Raji (cell line): ENCODE measurements around the gene MYD88.

Experiments used
- POLR2A ChIP-seq: IDR thresholded peaks from 2 replicates; pipeline ENCODE4 v1.6.1; 2011; ENCODE audit warnings: low read depth, low read length, control low read depth; ENCODE audit not compliant: insufficient read depth

The MYD88 gene

GRCh38 chr3:38142959-38143358 lies 4.5 kb downstream of the MYD88 start:
- TF ChIP-seq POLR2A, result no peak

- no peak for TF ChIP-seq POLR2A
Measured at GRCh38 chr3:38143511-38143910, 5.0 kb downstream of the MYD88 start.

- no peak for TF ChIP-seq POLR2A
Measured at GRCh38 chr3:38146504-38146903, 8.0 kb downstream of the MYD88 start.

- TF ChIP-seq POLR2A, result no peak
Measured at GRCh38 chr3:38147421-38147820, 9.0 kb downstream of the MYD88 start.

- no peak for TF ChIP-seq POLR2A
Measured at GRCh38 chr3:38148311-38148882, 9.9 kb downstream of the MYD88 start.

- no peak for TF ChIP-seq POLR2A
Measured at GRCh38 chr3:38149708-38150107, 11.2 kb downstream of the MYD88 start.

GRCh38 chr3:38150780-38151528 lies 12.5 kb downstream of the MYD88 start:
- no peak for TF ChIP-seq POLR2A

GRCh38 chr3:38151667-38152265 lies 13.3 kb downstream of the MYD88 start:
- no peak for TF ChIP-seq POLR2A

- TF ChIP-seq POLR2A, result no peak
Measured at GRCh38 chr3:38152609-38153008, 14.1 kb downstream of the MYD88 start.

GRCh38 chr3:38153221-38153620 lies 14.8 kb downstream of the MYD88 start:
- no peak for TF ChIP-seq POLR2A

GRCh38 chr3:38154033-38154494 lies 15.6 kb downstream of the MYD88 start:
- TF ChIP-seq POLR2A, result no peak

GRCh38 chr3:38154625-38155255 lies 16.3 kb downstream of the MYD88 start:
- no peak for TF ChIP-seq POLR2A

GRCh38 chr3:38155825-38156224 lies 17.4 kb downstream of the MYD88 start:
- TF ChIP-seq POLR2A, result no peak

- no peak for TF ChIP-seq POLR2A
Measured at GRCh38 chr3:38157117-38157516, 18.7 kb downstream of the MYD88 start.

GRCh38 chr3:38157595-38157994 lies 19.1 kb downstream of the MYD88 start:
- no peak for TF ChIP-seq POLR2A

GRCh38 chr3:38158472-38158871 lies 20.0 kb downstream of the MYD88 start:
- TF ChIP-seq POLR2A, result no peak
